DMS 273 (cell line): Measurements from ENCODE around the gene TXNDC5.

ENCODE experiments used
- DNase-seq: peaks from one replicate; lab custom pipeline; 2025; ENCODE audit not compliant: unreplicated experiment; lab: John Stamatoyannopoulos, UW

TXNDC5 gene

DNA sequence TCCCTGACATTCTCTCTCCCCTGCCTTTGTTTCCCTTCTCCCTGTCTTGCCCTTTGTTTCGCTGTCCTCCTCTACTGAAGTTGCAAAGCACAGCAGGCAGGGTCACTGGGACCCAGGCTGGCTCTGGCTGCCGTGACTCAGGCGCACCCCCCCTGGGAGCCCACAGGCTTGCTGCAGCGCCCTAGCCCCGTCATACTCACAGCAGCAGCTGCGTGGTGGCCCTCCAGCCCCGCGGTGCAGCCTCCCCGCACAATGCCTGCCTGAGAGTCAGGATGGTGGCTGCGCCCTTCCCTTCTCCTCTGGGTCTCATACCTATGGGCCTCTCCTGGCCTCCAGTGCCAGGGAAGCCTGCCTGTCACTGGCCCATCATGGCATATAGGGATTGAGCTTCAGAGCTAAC lies 41.7 kb downstream of the TXNDC5 start:
- no peak for DNase-seq

DNA sequence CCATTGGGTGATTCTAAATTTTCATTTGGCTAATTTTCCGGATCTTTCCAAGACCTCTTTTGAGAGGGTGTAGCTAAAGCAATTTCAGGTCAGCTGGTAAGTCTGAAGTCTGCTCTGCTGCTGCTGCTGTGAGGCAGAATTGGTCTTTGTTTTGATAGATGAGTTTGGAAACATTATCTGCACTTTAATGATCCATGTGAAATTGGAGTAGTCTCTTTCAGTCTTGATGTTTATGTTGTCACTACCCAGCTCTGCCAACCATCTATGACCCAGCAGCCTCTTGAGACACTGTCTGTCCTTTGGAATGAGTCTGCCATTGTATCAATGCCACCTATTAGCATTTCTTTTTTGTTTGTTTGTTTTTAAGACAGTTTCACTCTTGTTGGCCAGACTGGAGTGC lies 44.1 kb downstream of the TXNDC5 start:
- DNase-seq = no peak

DNA sequence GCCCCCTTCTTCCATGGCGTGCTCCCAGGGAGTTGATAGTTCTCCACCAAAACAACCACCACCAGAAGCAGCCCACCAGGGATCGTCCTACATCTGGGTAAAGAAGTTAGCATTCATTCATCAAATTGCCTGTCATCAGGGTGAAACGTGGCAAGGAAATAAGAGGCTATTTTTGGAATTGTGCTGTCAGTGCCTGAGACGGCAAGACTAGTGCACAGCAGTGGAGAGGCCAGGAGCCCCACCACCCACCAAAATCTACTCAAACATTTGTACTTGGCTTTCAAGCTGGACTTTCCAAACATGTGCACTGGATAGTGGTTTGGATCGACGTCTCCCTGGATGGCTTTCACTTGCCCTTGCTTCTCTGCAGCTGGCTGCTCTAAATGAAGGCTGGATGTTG lies 44.8 kb downstream of the TXNDC5 start:
- DNase-seq = no peak

DNA sequence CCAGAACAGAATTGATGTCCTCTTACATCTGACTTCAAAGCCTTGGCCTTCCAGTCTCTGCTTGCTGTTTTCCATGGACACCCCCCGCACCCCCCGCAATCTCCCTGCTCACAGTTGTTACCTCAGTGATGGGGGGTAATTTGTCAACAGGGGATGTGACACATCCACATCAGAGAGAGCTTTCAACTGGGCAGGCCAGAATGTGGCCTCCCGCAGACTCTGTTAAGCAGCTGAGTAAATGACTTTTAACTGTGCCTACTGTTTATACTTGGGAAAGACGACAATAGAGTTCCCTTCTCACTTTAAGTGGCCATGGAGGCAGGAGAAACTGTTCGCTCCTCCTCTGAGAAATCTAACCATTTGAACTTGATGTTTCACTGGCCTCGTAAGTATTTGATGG lies 51.0 kb downstream of the TXNDC5 start:
- DNase-seq = no peak

DNA sequence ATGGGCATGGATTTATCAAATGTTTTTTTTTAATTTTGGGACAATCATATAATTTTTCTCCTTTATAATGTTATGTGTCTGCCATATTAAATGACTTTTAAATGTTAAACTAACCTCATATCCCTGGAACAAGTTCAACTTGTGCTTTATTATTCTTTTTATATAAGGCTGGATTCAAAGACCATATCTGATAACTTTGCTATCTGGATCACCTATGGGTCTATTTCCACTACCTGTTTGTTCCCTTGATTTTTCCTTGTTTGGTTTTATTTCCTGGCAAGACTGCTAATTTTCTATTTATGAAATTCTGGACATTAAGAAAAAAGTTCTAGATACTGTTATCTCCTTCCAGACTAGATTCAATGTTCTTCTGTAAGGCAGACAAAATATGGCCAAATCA lies 58.8 kb downstream of the TXNDC5 start:
- DNase-seq = no peak

DNA sequence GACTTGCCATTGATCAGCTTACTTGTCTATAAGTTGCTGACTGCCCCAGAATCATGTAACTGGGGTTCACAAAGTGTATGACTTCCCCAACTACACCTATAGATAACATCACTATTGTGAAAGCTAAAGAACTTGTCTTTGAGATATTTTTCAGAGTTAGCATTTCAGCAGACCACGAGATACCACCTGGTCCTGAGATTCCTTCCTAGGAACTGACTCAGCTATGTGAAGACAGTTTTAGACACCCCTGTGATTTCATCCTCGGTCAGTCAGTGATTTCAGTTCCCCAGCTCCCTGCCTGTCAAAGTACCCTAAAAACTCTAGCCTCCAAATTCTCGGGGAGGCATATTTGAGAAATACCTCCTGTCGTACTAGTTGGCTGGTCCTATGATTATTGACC lies 62.4 kb downstream of the TXNDC5 start:
- no peak for DNase-seq

DNA sequence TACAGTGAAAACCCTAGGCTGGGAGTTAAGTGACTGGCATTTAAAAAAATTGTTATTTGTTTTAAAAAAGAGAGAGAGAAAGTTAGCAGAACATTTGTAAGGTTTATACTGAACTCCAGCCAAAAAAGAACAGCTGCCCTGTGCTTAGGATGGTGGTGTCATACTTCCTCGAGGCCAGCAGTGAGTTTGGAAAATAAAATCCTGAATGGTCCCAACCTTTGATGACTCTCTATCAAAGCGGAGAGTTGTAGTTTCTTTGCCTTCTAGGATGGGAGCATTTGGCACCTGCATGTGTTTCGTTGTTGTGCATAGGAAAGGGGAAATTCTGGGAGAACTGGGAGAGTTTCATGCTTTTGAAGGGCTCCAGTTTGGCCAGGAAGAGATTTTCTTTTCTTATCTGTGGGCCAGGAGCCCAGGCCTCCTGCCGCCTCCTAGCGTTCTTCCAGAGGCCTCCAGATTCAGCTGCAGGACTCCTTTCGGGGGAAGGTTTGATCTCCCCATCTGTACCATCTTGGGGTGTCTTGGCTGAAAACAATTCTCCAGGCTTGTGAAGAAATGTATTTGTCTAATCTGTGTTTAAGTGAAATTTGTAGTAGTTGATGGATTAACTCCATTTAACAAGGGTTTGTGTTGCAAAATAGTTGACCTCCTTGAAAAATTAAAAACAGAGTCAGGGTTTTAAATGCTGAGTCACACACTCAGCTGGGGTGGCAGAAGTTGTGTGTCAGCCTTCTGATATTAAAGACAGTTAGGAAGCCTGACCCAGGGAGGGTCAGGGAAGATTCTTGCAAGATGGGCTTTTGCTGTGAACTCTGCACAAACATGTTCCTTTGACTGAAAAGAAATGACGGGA lies 63.4 kb downstream of the TXNDC5 start:
- peak; percentile 75 for DNase-seq

DNA sequence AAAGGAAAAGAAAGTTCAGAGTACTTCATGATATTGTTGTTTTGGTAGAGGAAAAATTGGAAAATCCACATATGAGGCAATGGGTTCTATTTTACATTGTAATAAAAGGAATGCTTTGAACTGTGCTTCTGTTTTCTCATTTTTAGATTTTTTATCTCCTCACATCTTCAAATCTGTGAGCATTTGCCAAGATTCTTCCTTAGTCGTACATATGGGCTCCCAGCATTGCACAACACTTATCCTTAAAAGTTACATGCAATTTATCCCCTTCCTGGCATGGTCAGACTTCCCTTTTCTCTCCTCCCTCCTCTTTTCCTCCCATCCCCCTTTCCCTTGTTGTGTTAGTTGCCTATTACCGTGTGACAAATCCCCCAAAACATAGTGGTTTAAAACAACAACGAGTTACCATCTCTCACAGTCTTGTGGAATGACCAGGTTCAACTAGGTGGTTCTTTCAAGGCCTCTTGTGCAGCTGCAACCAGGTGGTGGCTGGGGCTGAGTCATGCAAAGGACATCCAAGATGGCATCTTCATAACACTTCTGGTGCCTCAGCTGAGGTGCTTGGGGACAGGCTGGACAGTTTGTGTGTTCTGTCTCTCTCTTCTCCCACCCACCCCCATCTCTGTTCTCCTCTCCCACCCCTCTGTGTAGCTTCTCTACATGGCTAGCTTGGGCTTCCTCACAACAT lies 68.7 kb downstream of the TXNDC5 start:
- no peak for DNase-seq

DNA sequence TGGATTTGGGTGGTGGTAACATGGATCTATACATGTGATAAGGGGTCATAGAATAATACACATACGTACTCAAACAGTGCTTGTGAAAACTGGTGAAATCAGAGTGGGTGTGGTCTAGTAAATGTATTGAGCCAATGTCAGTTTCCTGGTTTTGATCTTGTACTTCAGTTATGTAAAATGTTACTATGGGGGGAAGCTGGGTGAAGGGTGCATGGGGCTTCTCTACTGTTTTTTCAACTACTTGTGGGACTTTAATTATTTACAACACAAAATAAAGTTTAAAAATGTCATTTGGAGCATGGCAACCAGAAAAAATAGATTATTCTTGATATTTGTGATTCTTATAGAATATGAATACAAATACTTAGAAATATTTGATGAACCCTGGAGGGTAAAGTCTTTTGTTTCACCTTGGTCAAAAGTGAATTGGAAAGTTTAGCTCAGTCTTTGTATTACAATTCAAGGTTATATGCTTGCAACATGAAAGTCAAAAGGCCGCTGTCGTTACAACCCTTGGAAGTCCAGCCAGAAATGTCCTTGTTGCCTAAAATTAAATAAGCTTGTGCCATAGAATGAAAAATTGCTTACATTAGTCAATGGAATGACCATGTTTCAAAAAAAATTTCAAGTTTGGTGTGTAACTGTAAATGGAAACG lies 74.1 kb downstream of the TXNDC5 start:
- no peak for DNase-seq

DNA sequence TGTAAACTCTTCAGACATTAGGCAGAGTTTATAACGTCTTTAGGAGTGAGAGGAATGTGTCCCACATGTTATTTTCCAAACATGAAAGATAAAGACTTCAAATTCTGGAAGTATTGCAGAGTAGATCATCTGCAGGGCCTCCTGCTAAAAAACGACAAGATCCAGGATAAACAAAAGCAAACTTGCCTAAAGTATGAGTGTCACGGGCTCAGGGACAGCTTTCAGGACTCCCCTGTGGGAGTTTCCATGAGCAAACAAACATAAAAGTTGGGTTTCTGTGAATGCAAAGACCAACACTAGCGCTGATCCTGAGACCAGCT lies 76.9 kb downstream of the TXNDC5 start:
- DNase-seq = no peak

DNA sequence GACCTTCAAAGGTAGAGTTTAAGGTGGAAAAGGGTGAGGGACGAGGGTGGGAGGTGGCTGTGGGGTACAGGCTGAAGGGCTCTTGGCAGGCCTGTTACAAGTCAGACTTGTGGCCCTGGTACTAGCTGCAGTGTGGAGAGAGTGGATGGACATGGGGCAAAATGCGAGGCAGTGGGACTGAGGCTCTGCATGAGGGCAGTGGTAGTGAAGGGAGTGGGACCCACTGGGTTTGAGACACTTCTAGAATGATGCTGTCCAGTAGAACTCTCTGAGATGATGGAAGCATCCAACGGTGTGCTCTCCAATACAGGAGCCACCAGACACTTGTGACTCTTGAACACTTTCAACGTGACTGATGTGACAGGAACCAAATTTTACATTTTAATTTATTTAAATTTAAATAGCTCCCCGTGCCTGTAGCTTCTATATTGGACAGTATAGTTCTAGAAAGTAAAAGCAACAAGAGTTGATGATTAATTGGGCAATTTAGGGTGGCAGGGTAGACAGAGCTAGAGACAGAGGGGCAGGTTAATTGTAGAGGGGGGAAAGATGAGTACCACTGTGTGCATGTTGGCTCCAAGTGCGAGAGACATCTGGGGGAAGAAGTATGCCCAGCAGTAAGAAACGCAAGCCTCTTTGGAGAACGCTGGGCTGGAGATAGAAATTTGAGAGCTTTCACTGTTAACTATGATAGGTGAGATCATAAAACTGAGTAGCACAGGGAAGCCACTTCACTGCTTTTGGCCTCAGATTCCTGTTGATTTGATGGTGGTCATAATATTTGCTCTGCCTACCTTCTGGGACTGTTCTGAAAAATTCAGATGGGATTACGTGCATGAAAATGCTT lies 77.5 kb downstream of the TXNDC5 start:
- DNase-seq = no peak
